Activated naive CD4-positive, alpha-beta T cell treated with anti-CD3 and anti-CD28 coated beads for 36 hours (primary cell): ENCODE data around the gene CRX. TPM values are rescaled to one million over a fixed set of nuclear protein-coding genes. Genes with fewer than 3 reads are reported as not detected.
"Not testable (repeated sequence)": the region's sequence is repeated elsewhere in the genome, so short reads cannot be mapped to it uniquely, and the experiment has no call there.

ENCODE experiments used
- CTCF ChIA-PET: fragments of 350-600 bp; sonication (Branson Sonifier 250); formaldehyde crosslinking; loops from one replicate; lab custom pipeline; 2021; ENCODE audit warnings: antibody characterized with exemption; lab: Charles Lee
- DNase-seq: peaks from one replicate; pipeline ENCODE4 v3.0.0-alpha.2; 2020
- H3K27ac Mint-ChIP-seq: one replicate; pipeline ENCODE4 v1.8.0; 2021; ENCODE audit warnings: mild to moderate bottlenecking, mixed read lengths
- H3K27me3 Mint-ChIP-seq: one replicate; pipeline ENCODE4 v1.8.0; 2021; ENCODE audit warnings: low read depth, mixed read lengths
- H3K36me3 Mint-ChIP-seq: one replicate; pipeline ENCODE4 v1.8.0; 2021; ENCODE audit warnings: low read depth, mixed read lengths
- H3K4me1 Mint-ChIP-seq: one replicate; pipeline ENCODE4 v1.8.0; 2021; ENCODE audit warnings: low read depth, mixed read lengths
- H3K4me3 Mint-ChIP-seq: one replicate; pipeline ENCODE4 v1.8.0; 2021; ENCODE audit warnings: mild to moderate bottlenecking, moderate library complexity, mixed read lengths
- H3K9me3 Mint-ChIP-seq: one replicate; pipeline ENCODE4 v1.8.0; 2021; ENCODE audit warnings: mixed read lengths
- intact Hi-C: fragments of 100-400 bp; cut with micrococcal nuclease; formaldehyde crosslinking; loops from one replicate; pipeline ENCODE4 v1.15.1; 2023
- total RNA-seq, 2 experiments: library from RNA; stranded (reverse); gene quantifications; one replicate each; pipeline ENCODE4 v1.2.3, GENCODE V29; 2021

Gene CRX
- total RNA-seq, 2 experiments from 2014 or later = not detected

GRCh38 chr19:47839411-47839810, 17.7 kb downstream of the CRX start:
- no peaks in the 10 kb centered on the region for H3K36me3 Mint-ChIP-seq
- no peaks in the 10 kb centered on the region for H3K9me3 Mint-ChIP-seq
- H3K4me3 Mint-ChIP-seq = no peak overlapping the region
- peaks cover 7% of the 10 kb centered on the region for H3K27me3 Mint-ChIP-seq
- CTCF ChIA-PET = interaction anchor here (0.6 to 1.0 kb wide), 2 partner anchors 10 to 11 kb away, joined by 3 read pairs; no protein-coding TSS in a partner anchor
- no peak overlapping the region for H3K27ac Mint-ChIP-seq
- H3K4me1 Mint-ChIP-seq = no peaks in the 10 kb centered on the region
- intact Hi-C loops = no loop called here
- no peak for DNase-seq

GRCh38 chr19:47839913-47840312, 18.2 kb downstream of the CRX start:
- CTCF ChIA-PET = interaction anchor here (0.6 to 1.1 kb wide), 4 partner anchors 10 to 100 kb away, joined by 3 to 5 read pairs (median 4); no protein-coding TSS in a partner anchor
- no peaks in the 10 kb centered on the region for H3K36me3 Mint-ChIP-seq
- intact Hi-C loops = no loop called here

GRCh38 chr19:47842941-47843340, 21.2 kb downstream of the CRX start:
- Mint-ChIP-seq H3K27me3 (peaks cover 10% of the 10 kb centered on the region), H3K9me3 (no peaks in the 10 kb centered on the region), H3K36me3 (no peaks in the 10 kb centered on the region), H3K27ac (no peak overlapping the region), H3K4me1 (no peaks in the 10 kb centered on the region), H3K4me3 (no peak overlapping the region)
- DNase-seq = no peak
- CTCF ChIA-PET = interaction anchor here (1.1 kb wide), 1 partner anchor 26 kb away, joined by 3 read pairs; no protein-coding TSS in a partner anchor
- intact Hi-C loops = no loop called here

More at GRCh38 chr19:47839913-47840312, 18.2 kb downstream of the CRX start:
- Mint-ChIP-seq H3K4me3 (no peak overlapping the region), H3K27me3 (peaks cover 7% of the 10 kb centered on the region), H3K9me3 (no peaks in the 10 kb centered on the region), H3K27ac (no peak overlapping the region), H3K4me1 (no peaks in the 10 kb centered on the region)
- DNase-seq = no peak

GRCh38 chr19:47848425-47848822, 26.7 kb downstream of the CRX start:
- Mint-ChIP-seq H3K9me3 (no peaks in the 10 kb centered on the region), H3K4me3 (no peak overlapping the region), H3K27ac (no peak overlapping the region), H3K36me3 (no peaks in the 10 kb centered on the region), H3K27me3 (peaks cover 39% of the 10 kb centered on the region), H3K4me1 (peaks cover 10% of the 10 kb centered on the region)
- intact Hi-C loops = no loop called here
- no peak for DNase-seq
- CTCF ChIA-PET = interaction anchor here (0.7 to 1.4 kb wide), 5 partner anchors 15 to 877 kb away, joined by 3 to 8 read pairs (median 3); no protein-coding TSS in a partner anchor

- Mint-ChIP-seq H3K36me3 (no peaks in the 10 kb centered on the region), H3K27me3 (peaks cover 41% of the 10 kb centered on the region), H3K4me1 (peaks cover 14% of the 10 kb centered on the region), H3K4me3 (peak overlapping the region; percentile 44), H3K27ac (no peak overlapping the region), H3K9me3 (no peaks in the 10 kb centered on the region)
- peak; percentile 67 for DNase-seq
- intact Hi-C loops = no loop called here
- CTCF ChIA-PET = interaction anchor here (0.7 to 1.4 kb wide), 6 partner anchors 15 to 877 kb away, joined by 3 to 8 read pairs (median 4); no protein-coding TSS in a partner anchor
Measured at GRCh38 chr19:47848823-47849473, 27.2 kb downstream of the CRX start.

GRCh38 chr19:47853003-47853402, 31.3 kb downstream of the CRX start:
- H3K9me3 Mint-ChIP-seq = no peaks in the 10 kb centered on the region
- DNase-seq = no peak
- H3K4me1 Mint-ChIP-seq = peaks cover 21% of the 10 kb centered on the region
- no peak overlapping the region for H3K4me3 Mint-ChIP-seq
- peaks cover 38% of the 10 kb centered on the region for H3K27me3 Mint-ChIP-seq
- CTCF ChIA-PET = interaction anchor here (0.6 to 1.7 kb wide), 4 partner anchors 10 to 267 kb away, joined by 3 to 6 read pairs (median 4); no protein-coding TSS in a partner anchor
- no peaks in the 10 kb centered on the region for H3K36me3 Mint-ChIP-seq
- no peak overlapping the region for H3K27ac Mint-ChIP-seq
- intact Hi-C loops = no loop called here

- Mint-ChIP-seq H3K27me3 (peaks cover 29% of the 10 kb centered on the region), H3K27ac (no peak overlapping the region), H3K4me3 (no peak overlapping the region), H3K4me1 (peaks cover 16% of the 10 kb centered on the region), H3K36me3 (no peaks in the 10 kb centered on the region), H3K9me3 (no peaks in the 10 kb centered on the region)
- no peak for DNase-seq
- intact Hi-C loops = no loop called here
- CTCF ChIA-PET = interaction anchor here (0.6 to 1.6 kb wide), 2 partner anchors 10 to 147 kb away, joined by 3 to 5 read pairs; no protein-coding TSS in a partner anchor
Measured at GRCh38 chr19:47854459-47854858, 32.7 kb downstream of the CRX start.

- CTCF ChIA-PET = interaction anchor here (1.5 kb wide), 1 partner anchor 11 kb away, joined by 4 read pairs; no protein-coding TSS in a partner anchor
Measured at GRCh38 chr19:47858231-47858630, 36.5 kb downstream of the CRX start.

GRCh38 chr19:47858646-47859285, 37.0 kb downstream of the CRX start, which contains the start of gene TPRX2:
TSS of gene TPRX2 (plus strand) at chr19:47859235. CDS start at chr19:47859247, 12 bp downstream.
- peaks cover 20% of the 10 kb centered on the region for H3K27me3 Mint-ChIP-seq
- CTCF ChIA-PET = interaction anchor here (1.5 kb wide), 1 partner anchor 10 kb away, joined by 4 read pairs; no protein-coding TSS in a partner anchor
- H3K9me3 Mint-ChIP-seq, DNase-seq, H3K4me1 Mint-ChIP-seq, H3K36me3 Mint-ChIP-seq, H3K4me3 Mint-ChIP-seq, intact Hi-C loops, H3K27ac Mint-ChIP-seq: not testable (repeated sequence)

More at GRCh38 chr19:47858231-47858630, 36.5 kb downstream of the CRX start:
- DNase-seq, H3K27ac Mint-ChIP-seq, H3K36me3 Mint-ChIP-seq, H3K9me3 Mint-ChIP-seq, intact Hi-C loops, H3K4me3 Mint-ChIP-seq: not testable (repeated sequence)
- H3K27me3 Mint-ChIP-seq = peaks cover 18% of the 10 kb centered on the region
- H3K4me1 Mint-ChIP-seq = peaks cover 11% of the 10 kb centered on the region

- CTCF ChIA-PET, intact Hi-C loops, H3K4me1 Mint-ChIP-seq, H3K36me3 Mint-ChIP-seq, H3K27ac Mint-ChIP-seq, H3K4me3 Mint-ChIP-seq, DNase-seq, H3K9me3 Mint-ChIP-seq: not testable (repeated sequence)
- peaks cover 17% of the 10 kb centered on the region for H3K27me3 Mint-ChIP-seq
Measured at GRCh38 chr19:47859838-47860237, 38.1 kb downstream of the CRX start.

GRCh38 chr19:47860602-47861297, 39.0 kb downstream of the CRX start:
- no peak overlapping the region for H3K27ac Mint-ChIP-seq
- intact Hi-C loops = no loop called here
- DNase-seq = no peak
- CTCF ChIA-PET = interaction anchor here (4.7 kb wide), 1 partner anchor 47 kb away, joined by 26 read pairs; no protein-coding TSS in a partner anchor
- H3K36me3 Mint-ChIP-seq = peaks cover 1% of the 10 kb centered on the region
- no peaks in the 10 kb centered on the region for H3K9me3 Mint-ChIP-seq
- no peak overlapping the region for H3K4me3 Mint-ChIP-seq
- H3K4me1 Mint-ChIP-seq = no peaks in the 10 kb centered on the region
- H3K27me3 Mint-ChIP-seq = peaks cover 17% of the 10 kb centered on the region

GRCh38 chr19:47861630-47862029, 39.9 kb downstream of the CRX start:
- no peak for DNase-seq
- no peak overlapping the region for H3K27ac Mint-ChIP-seq
- CTCF ChIA-PET = interaction anchor here (4.7 kb wide), 1 partner anchor 48 kb away, joined by 26 read pairs; no protein-coding TSS in a partner anchor
- H3K4me1 Mint-ChIP-seq = no peaks in the 10 kb centered on the region
- H3K9me3 Mint-ChIP-seq = no peaks in the 10 kb centered on the region
- intact Hi-C loops = loop anchor here (2.0 kb wide), 1 partner anchor 71 kb away; no protein-coding TSS in a partner anchor
- peaks cover 17% of the 10 kb centered on the region for H3K27me3 Mint-ChIP-seq
- peaks cover 1% of the 10 kb centered on the region for H3K36me3 Mint-ChIP-seq
- H3K4me3 Mint-ChIP-seq = no peak overlapping the region
